HG03097 (cell line): ENCODE measurements around the gene CIP2A.
"Not testable (repeated sequence)": the region's sequence is repeated elsewhere in the genome, so short reads cannot be mapped to it uniquely, and the experiment has no call there.

Source experiments
- ATAC-seq: cut with Tn5 transposase; IDR thresholded peaks from one replicate; pipeline ENCODE4 v1.9.1; 2021; ENCODE audit not compliant: unreplicated experiment, low FRiP score

Gene CIP2A

DNA sequence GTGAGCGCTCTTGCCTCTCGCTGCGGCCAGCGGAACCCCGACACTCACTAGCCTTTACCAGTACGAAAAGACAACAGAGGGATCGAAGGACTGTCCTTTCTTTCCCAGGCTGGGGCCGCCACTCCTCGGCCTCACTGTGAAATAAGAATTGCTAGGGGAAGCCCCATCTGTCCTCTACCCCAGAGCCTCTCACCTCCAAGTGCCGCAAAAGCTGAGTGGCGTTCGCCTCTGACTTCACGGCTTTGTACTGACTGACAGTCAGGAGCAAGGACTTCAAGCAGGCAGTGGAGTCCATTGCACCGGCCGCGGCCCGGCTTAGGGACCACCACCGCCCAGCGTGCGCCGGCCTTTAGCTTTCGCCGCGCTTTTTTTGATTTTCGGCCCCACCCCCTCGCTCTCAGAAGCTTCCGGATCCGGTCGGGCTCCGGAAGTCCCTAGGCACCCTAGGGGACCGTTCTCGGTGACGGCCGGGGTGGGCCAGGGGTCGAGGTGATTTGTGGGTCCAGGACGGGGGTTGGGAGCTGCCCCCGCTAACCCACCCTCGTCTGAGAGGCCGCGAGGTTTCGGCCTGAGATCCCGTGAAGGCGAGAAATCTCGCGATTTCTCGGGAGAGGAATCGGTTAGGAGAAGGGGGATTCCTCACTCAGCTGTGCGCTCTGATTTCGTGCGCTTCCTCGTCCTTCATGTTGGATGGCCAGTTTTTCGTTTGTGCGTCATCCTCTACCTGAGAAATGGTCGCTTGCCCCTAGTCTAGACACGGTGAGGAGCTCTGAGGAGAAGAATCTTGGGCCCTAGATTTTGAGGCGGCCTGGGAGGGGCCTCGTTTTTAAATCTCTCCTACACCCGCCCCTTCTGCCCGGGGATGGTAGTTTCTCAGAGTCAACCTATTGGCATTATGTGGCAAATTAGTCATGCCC, at the start of gene CIP2A, which contains the start of gene DZIP3:
TSS of gene CIP2A (minus strand) at position 358 of the 917 bp plus-strand sequence. CDS start at position 295, 63 bp downstream.
TSS of gene DZIP3 (plus strand) at position 642 of the 917 bp plus-strand sequence. CDS start 15,685 bp downstream, outside the sequence.
- ATAC-seq, result peak; percentile 97

- ATAC-seq, result no peak
Measured at GRCh38 chr3:108629974-108630373, 40.7 kb upstream of the CIP2A start.

DNA sequence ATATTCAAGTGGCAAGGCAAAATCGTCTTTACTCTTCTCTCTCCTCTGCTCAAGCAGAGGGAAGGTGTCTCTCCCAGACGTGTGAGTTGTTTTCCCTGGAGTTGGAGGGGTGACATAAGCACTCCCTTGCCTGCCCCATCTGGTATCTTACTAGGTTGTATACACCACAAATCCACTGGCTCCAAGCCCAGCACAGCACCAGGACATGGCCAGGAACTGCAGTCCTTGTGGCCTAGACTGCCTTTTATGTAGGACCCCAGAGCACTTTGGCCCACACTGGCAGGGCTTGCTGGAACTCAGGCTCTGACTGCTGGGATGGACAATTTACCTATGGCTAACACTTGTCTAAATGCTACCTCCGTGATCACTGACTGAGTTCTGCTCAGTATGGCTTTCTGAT, 34.3 kb upstream of the CIP2A start:
- ATAC-seq, result no peak

DNA sequence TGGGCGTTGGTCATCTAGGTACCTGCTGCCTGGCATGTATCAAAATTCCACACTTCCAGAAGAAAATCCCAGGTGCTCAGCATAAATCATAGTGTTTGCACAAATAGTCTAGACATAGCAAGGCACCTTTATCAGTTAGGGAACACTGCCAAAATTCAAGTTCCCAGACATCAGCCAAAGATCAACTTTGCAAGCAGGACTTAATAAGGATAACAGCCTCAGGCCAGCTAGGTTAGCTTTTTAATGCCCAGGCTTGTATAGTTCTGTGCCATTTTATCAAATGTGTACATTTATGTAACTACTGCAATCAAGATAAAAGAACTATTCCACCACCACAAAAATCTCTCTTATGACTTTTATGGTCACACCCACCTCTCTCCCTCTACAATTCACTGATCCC, 31.0 kb upstream of the CIP2A start:
- no peak for ATAC-seq

DNA sequence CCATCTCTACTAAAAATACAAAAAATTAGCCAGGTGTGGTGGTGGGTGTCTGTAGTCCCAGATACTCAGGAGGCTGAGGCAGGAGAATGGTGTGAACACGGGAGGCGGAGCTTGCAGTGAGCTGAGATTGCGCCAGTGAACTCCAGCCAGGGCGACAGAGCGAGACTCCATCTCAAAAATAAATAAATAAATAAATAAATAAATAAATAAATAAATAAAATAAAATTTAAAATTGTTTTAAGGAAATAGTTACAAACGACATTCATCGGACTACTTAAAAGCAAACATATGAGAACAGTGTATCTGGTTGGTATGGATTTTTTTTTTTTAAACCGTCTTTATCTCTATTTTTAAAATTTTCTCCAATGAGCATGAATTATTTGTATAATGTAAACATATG, 26.9 kb upstream of the CIP2A start:
- ATAC-seq, result not testable (repeated sequence)

GRCh38 chr3:108610651-108611050, 21.4 kb upstream of the CIP2A start:
- no peak for ATAC-seq

- no peak for ATAC-seq
Measured at GRCh38 chr3:108608750-108609149, 19.5 kb upstream of the CIP2A start.

DNA sequence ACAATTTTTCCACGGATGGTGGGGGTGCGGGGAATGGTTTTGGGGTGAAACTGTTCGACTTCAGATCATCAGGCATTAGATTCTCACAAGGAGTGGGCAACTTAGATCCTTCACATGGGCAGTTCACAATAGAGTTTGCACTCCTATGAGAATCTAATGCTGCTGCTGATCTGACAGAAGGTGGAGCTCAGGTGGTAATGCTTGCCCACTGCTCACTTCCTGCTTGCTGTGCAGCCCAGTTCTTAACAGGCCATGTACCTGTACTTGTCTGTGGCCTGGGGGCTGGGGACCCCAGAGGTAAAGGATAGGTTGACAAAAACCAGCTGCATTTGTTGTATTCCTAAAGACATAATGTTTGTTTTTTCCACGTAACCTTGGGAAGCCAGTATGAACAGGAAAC, 16.3 kb upstream of the CIP2A start:
- ATAC-seq, result no peak

- ATAC-seq, result no peak
Measured at GRCh38 chr3:108605028-108605427, 15.8 kb upstream of the CIP2A start.

DNA sequence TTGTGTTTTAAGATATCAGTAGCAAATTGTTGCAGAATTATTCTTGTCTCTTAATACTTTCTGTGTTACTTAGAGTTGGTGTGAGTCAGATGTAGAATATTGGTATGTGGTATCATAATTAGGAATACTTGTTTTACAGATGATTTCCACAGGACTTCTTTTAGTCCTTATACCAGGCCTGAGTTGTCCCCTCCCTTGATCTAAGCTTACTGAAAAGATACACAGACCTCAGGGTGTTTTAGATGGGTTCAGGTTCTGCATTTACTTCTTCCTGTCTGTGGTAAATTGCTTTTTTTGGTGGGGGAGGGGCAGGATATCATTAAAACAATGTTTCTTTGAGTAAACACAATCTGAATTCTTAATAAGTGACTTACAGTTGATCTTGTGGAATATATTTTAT, 14.5 kb upstream of the CIP2A start:
- no peak for ATAC-seq

GRCh38 chr3:108602935-108603294, 13.7 kb upstream of the CIP2A start:
- ATAC-seq, result no peak

- no peak for ATAC-seq
Measured at GRCh38 chr3:108602249-108602934, 13.2 kb upstream of the CIP2A start.

- ATAC-seq, result no peak
Measured at GRCh38 chr3:108599677-108600409, 10.6 kb upstream of the CIP2A start.

DNA sequence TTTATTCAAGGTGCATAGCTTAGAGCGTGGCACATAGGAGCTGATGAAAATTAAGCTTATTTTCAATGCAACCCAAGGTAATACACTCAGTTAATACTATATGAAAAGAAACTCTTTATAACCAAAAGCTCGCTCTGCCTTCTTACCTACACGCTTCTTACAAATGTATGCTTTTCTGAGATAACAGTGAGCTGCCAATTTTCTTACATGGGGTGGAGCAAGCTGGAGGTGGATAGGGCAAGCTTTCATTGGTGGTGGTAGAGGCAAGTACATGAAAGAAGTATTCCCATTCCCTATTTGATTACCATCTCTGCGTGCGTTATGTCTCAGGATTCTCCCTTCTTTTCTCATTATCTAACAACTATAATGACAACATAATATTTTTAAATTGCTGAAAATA, 9.1 kb upstream of the CIP2A start:
- no peak for ATAC-seq

- no peak for ATAC-seq
Measured at GRCh38 chr3:108595321-108595720, 6.1 kb upstream of the CIP2A start.

DNA sequence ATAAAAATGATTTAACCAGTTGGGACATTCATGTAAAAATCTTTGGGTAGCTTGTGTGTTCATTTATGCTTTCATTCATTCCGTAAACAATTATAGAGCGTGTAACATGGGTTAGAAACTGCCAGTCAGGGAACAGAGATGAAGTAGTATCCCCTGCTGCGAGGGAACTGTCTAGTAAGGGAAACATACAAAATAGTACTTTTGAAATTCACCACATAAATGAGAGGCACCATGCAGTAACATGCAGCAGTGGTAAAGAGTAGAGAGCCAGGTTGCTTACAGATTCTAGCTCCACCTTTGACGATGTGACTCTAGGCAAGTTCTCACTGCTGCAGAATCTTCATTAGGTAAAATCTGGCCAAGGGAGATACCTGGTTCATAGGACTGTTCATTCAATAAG, 1.2 kb upstream of the CIP2A start:
- no peak for ATAC-seq

DNA sequence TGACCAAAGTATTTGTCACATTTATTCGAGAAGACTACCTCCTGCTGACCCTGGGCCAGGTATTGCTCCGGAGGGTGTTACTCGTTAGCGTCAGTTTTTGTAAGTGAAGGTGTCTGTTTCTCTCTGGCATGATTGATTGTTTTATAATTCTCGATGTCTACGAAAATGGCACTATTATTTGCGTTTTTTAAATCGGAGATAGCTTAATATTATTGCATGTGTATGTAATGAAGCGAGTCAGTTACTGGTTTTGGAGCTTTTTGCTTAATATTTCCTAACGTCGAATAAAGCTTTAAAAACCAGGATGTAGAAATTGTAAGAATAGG, 723 bp upstream of the CIP2A start:
- ATAC-seq, result no peak

GRCh38 chr3:108588601-108589000, 637 bp downstream of the CIP2A start:
- no peak for ATAC-seq

DNA sequence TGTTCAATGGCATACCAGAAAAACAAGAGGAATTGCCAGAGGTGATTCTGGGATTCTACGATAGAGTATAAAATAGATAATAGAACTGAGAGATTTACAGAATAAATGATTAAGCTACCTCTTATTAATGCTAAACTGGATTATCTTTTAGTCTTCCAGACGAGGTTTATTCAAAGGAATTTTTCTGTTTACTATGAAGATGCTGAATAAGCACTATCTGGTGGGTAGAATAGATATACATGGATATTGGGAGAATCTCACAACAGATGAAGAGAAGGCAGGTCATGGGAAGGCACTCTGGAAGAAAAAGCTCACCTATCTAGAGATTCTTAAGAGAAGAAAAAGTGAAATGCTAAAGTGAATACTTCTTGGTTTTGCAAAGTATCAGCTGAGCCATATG, 11.2 kb downstream of the CIP2A start:
- no peak for ATAC-seq

GRCh38 chr3:108569336-108569735, 19.9 kb downstream of the CIP2A start:
- no peak for ATAC-seq

DNA sequence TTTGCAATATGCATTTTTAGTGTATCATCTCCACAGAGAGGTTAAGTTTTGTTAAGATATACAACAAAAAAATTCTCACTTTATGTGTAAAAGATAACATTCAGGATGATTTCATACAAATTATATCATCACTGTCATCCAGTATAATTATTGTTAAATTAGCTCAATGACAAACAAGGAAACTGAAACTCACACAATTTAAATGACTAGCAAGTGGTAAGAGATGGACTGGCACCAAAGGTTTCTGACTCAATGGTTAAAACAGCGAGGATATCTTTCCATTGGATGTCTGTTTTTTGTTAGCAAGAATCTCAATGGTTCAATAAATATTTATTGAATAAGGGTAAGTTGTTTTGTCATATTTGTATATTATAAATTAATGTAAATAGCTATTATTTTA, 22.6 kb downstream of the CIP2A start:
- ATAC-seq, result no peak
